ENCODE results near the gene ADAMTSL5.

The ADAMTSL5 gene

GRCh38 chr19:1461862-1462261 lies 51.0 kb downstream of the ADAMTSL5 start:
- DNase-seq = no peak

- no peak for DNase-seq
Observed at GRCh38 chr19:1460033-1460995, 52.5 kb downstream of the ADAMTSL5 start.

- no peak for DNase-seq
Observed at GRCh38 chr19:1459479-1459878, 53.3 kb downstream of the ADAMTSL5 start.

DNA sequence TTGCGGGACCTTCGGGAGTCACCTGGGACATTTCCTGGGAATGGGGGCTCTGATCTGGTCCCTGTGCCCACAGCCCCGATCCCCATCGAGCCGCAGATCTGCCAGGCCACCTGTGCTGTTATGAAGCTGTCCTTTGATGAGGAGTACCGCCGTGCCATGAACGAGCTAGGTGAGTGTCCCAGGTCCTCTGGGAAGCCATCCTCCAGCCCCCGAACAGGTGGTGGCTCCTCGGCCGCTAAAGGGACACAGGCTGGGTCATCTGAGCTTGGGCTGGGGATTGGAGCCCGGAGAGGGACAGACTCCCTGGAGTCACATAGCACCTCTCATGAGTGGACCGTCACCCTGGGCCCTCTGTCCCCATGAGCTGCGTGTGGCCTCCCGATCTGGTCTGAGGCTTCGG lies 54.9 kb downstream of the ADAMTSL5 start:
- DNase-seq = no peak

- DNase-seq = no peak
Observed at GRCh38 chr19:1457031-1457739, 55.6 kb downstream of the ADAMTSL5 start.

DNA sequence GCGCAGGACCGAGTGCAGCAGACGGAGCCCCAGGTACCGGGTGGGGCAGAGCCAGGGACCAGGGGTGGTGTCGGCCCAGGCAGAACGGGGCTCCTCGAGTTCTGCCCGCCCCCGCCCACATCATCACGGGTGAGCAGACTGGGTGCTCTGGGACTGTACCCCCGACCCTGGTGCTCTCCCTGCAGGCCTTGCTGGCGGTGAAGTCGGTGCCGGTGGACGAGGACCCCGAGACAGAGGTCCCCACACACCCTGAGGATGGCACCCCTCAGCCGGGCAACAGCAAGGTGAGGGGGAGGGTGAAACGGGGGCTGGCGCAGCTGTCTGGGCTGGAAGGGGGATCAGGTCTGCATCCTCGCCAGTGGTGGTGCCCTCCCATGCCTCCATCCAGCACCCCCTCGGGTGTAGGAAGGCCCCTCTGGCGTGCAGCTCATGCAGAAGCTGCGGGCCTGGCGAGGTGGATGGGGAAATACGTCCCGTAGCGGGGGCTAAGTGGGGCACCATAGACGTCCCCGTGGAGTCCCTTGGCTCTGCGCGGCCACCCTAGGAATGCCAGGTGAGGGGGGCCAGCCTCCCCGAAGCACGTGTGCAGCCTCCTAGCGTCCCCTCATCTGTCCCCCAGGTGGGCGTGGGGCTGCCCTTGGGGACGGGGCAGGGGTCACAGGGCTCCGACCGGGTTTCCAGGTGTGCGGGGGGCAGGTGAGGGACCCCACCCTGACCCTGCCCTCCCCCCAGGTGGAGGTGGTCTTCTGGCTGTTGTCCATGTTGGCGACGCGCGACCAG lies 56.5 kb downstream of the ADAMTSL5 start:
- no peak for DNase-seq

- DNase-seq = peak; percentile 47
Observed at GRCh38 chr19:1455336-1456120, 57.3 kb downstream of the ADAMTSL5 start.
